Esophagus muscularis mucosa (tissue), 3 donors: Measurements from ENCODE around the gene F5.

Experiments used
- CTCF ChIP-seq, 3 experiments: fragments of 200-600 bp in 2 of 3; fragments of 450-650 bp in 1 of 3; sonication (generic) in 2 of 3; IDR thresholded peaks; one replicate each; pipeline ENCODE4 v1.5.1; 2017 to 2019; ENCODE audit warnings: antibody characterized with exemption in 3 of 3, mild to moderate bottlenecking in 2 of 3, moderate library complexity in 1 of 3
- POLR2A ChIP-seq: fragments of 450-650 bp; IDR thresholded peaks from one replicate; pipeline ENCODE4 v1.6.1; 2017; ENCODE audit warnings: antibody characterized with exemption, moderate library complexity, mild to moderate bottlenecking, low read depth
- POLR2AphosphoS5 ChIP-seq, 2 donors: sonication (generic); formaldehyde crosslinking; IDR thresholded peaks; one replicate each; pipeline ENCODE4 v1.6.1; 2017; ENCODE audit warnings: antibody characterized with exemption in 2 of 2

GRCh38 chr1:169478094-169478672 lies 108.1 kb downstream of the F5 start:
- TF ChIP-seq CTCF (IDR thresholded peaks at IDR 0.05), result no peak
- TF ChIP-seq POLR2AphosphoS5 (IDR thresholded peaks at IDR 0.05), result no peak
- no peak for TF ChIP-seq POLR2A
